Osteocyte (in vitro differentiated cells): ENCODE data around the gene ADAMTS14. TPM values are rescaled to one million over a fixed set of nuclear protein-coding genes. Genes with fewer than 3 reads are reported as not detected.

ENCODE experiments used
- DNase-seq: peaks from one replicate; pipeline ENCODE4 v3.0.0; 2021; ENCODE audit warnings: mixed read lengths; ENCODE audit not compliant: unreplicated experiment; ENCODE audit errors: extremely low spot score
- H3K27ac Mint-ChIP-seq: one replicate; pipeline ENCODE4 v1.8.0; 2021; ENCODE audit warnings: mild to moderate bottlenecking, mixed read lengths; ENCODE audit not compliant: unreplicated experiment
- H3K27me3 Mint-ChIP-seq: one replicate; pipeline ENCODE4 v1.8.0; 2021; ENCODE audit warnings: mixed read lengths; ENCODE audit not compliant: unreplicated experiment
- H3K36me3 Mint-ChIP-seq: one replicate; pipeline ENCODE4 v1.8.0; 2021; ENCODE audit warnings: mixed read lengths; ENCODE audit not compliant: unreplicated experiment
- H3K4me1 Mint-ChIP-seq: one replicate; pipeline ENCODE4 v1.8.0; 2021; ENCODE audit warnings: mixed read lengths; ENCODE audit not compliant: unreplicated experiment
- H3K4me3 Mint-ChIP-seq: one replicate; pipeline ENCODE4 v1.8.0; 2021; ENCODE audit warnings: mild to moderate bottlenecking, moderate library complexity, mixed read lengths; ENCODE audit not compliant: unreplicated experiment
- H3K9me3 Mint-ChIP-seq: one replicate; pipeline ENCODE4 v1.8.0; 2021; ENCODE audit warnings: mixed read lengths; ENCODE audit not compliant: unreplicated experiment
- CTCF ChIP-seq: fragments of 200-600 bp; sonication (generic); IDR thresholded peaks from 2 replicates; pipeline ENCODE4 v1.5.0; 2021; ENCODE audit warnings: antibody characterized with exemption, mild to moderate bottlenecking, moderate library complexity
- total RNA-seq: library from RNA; stranded (reverse); gene quantifications from 2 replicates; pipeline ENCODE4 v1.2.1, GENCODE V29; 2021

ADAMTS14 gene
- total RNA-seq, 1 donor from 2014 or later, result 4.1 TPM

GRCh38 chr10:70647086-70647485 lies 25.2 kb upstream of the ADAMTS14 start:
- no peaks in the 10 kb centered on the region for H3K4me1 Mint-ChIP-seq
- H3K9me3 Mint-ChIP-seq, result peaks cover 4% of the 10 kb centered on the region
- no peak overlapping the region for H3K4me3 Mint-ChIP-seq
- peaks cover 33% of the 10 kb centered on the region for H3K27me3 Mint-ChIP-seq
- no peak for DNase-seq
- H3K27ac Mint-ChIP-seq, result no peak overlapping the region
- no peak for TF ChIP-seq CTCF
- peaks cover 5% of the 10 kb centered on the region for H3K36me3 Mint-ChIP-seq

- no peak for TF ChIP-seq CTCF
Observed at GRCh38 chr10:70648427-70648826, 23.9 kb upstream of the ADAMTS14 start.

GRCh38 chr10:70649526-70649925 lies 22.8 kb upstream of the ADAMTS14 start:
- no peak for DNase-seq
- H3K27me3 Mint-ChIP-seq, result peaks cover 9% of the 10 kb centered on the region
- peaks cover 18% of the 10 kb centered on the region for H3K4me1 Mint-ChIP-seq
- H3K27ac Mint-ChIP-seq, result no peak overlapping the region
- H3K4me3 Mint-ChIP-seq, result no peak overlapping the region
- H3K36me3 Mint-ChIP-seq, result no peaks in the 10 kb centered on the region
- no peaks in the 10 kb centered on the region for H3K9me3 Mint-ChIP-seq
- TF ChIP-seq CTCF, result no peak

More at GRCh38 chr10:70648427-70648826, 23.9 kb upstream of the ADAMTS14 start:
- no peak for DNase-seq
- H3K4me1 Mint-ChIP-seq, result peaks cover 10% of the 10 kb centered on the region
- peaks cover 2% of the 10 kb centered on the region for H3K36me3 Mint-ChIP-seq
- H3K4me3 Mint-ChIP-seq, result no peak overlapping the region
- H3K9me3 Mint-ChIP-seq, result peaks cover 4% of the 10 kb centered on the region
- peaks cover 20% of the 10 kb centered on the region for H3K27me3 Mint-ChIP-seq
- H3K27ac Mint-ChIP-seq, result no peak overlapping the region

GRCh38 chr10:70650104-70650503 lies 22.2 kb upstream of the ADAMTS14 start:
- H3K9me3 Mint-ChIP-seq, result no peaks in the 10 kb centered on the region
- H3K4me3 Mint-ChIP-seq, result no peak overlapping the region
- no peaks in the 10 kb centered on the region for H3K36me3 Mint-ChIP-seq
- no peak for TF ChIP-seq CTCF
- no peak for DNase-seq
- peaks cover 18% of the 10 kb centered on the region for H3K4me1 Mint-ChIP-seq
- no peak overlapping the region for H3K27ac Mint-ChIP-seq
- peaks cover 6% of the 10 kb centered on the region for H3K27me3 Mint-ChIP-seq

GRCh38 chr10:70650718-70651117 lies 21.6 kb upstream of the ADAMTS14 start:
- no peak for DNase-seq
- H3K4me1 Mint-ChIP-seq, result peaks cover 23% of the 10 kb centered on the region
- H3K27me3 Mint-ChIP-seq, result peaks cover 2% of the 10 kb centered on the region
- no peak for TF ChIP-seq CTCF
- no peak overlapping the region for H3K4me3 Mint-ChIP-seq
- no peaks in the 10 kb centered on the region for H3K9me3 Mint-ChIP-seq
- no peaks in the 10 kb centered on the region for H3K36me3 Mint-ChIP-seq
- H3K27ac Mint-ChIP-seq, result no peak overlapping the region
